ENCODE data around the gene AURKAIP1. TPM values are rescaled to one million over a fixed set of nuclear protein-coding genes. Genes with fewer than 3 reads are reported as not detected.

AURKAIP1 gene
- total and polyA plus RNA-seq, 2 donors (not counting 1 experiment from before 2014, with no cell fraction given): 42.2 to 85.2 TPM

- no peak overlapping the region for H3K9ac ChIP-seq (ENCODE audit: insufficient read depth, low read length)
- H4K20me1 ChIP-seq (ENCODE audit: control insufficient read depth, extremely low read depth, insufficient read depth, low read length): no peaks in the 10 kb centered on the region
- no peak overlapping the region for H3K27ac ChIP-seq (ENCODE audit: insufficient read depth, low read length)
- peaks cover 44% of the 10 kb centered on the region for H3K36me3 ChIP-seq (ENCODE audit: control insufficient read depth, insufficient read depth, low read length)
- peaks cover 14% of the 10 kb centered on the region for H3K79me2 ChIP-seq (ENCODE audit: control insufficient read depth, insufficient read depth, low read length)
- no peaks in the 10 kb centered on the region for H3K9me3 ChIP-seq (ENCODE audit: control insufficient read depth, insufficient read depth, low read depth, low read length)
- no peak overlapping the region for H3K4me3 ChIP-seq (replicated peaks in 1 of 4; ENCODE audit: control extremely low read depth in 1 of 4, insufficient read depth in 1 of 4, low read depth in 3 of 4, low read length in 4 of 4)
- TF ChIP-seq EZH2 (IDR thresholded peaks at IDR 0.05; ENCODE audit: low read length, missing control alignments) (no peak), CTCF (conservative IDR thresholded peaks at IDR 0.05 in 1 of 2, IDR thresholded peaks at IDR 0.05 in 1 of 2; ENCODE audit: low read depth in 1 of 2, low read length in 2 of 2) (no peak)
- H3K4me2 ChIP-seq (ENCODE audit: extremely low read depth, insufficient read depth, low read length): no peak overlapping the region
- no peaks in the 10 kb centered on the region for H3K4me1 ChIP-seq (ENCODE audit: control insufficient read depth, extremely low read depth, insufficient read depth, low read length)
- no peak for DNase-seq (ENCODE audit: low read depth in 2 of 2)
- no peak overlapping the region for H2AFZ ChIP-seq (ENCODE audit: low read length)
- no peaks in the 10 kb centered on the region for H3K27me3 ChIP-seq (ENCODE audit: control insufficient read depth, insufficient read depth, low read length)
These were observed 15.7 kb upstream of the AURKAIP1 start for GRCh38 chr1:1390675-1391074.

GRCh38 chr1:1388078-1388472 lies 13.1 kb upstream of the AURKAIP1 start:
- no peak overlapping the region for H3K9ac ChIP-seq (ENCODE audit: insufficient read depth, low read length)
- H3K4me1 ChIP-seq (ENCODE audit: control insufficient read depth, extremely low read depth, insufficient read depth, low read length): no peaks in the 10 kb centered on the region
- H3K27me3 ChIP-seq (ENCODE audit: control insufficient read depth, insufficient read depth, low read length): no peaks in the 10 kb centered on the region
- TF ChIP-seq EZH2 (IDR thresholded peaks at IDR 0.05; ENCODE audit: low read length, missing control alignments) (no peak), CTCF (conservative IDR thresholded peaks at IDR 0.05 in 1 of 2, IDR thresholded peaks at IDR 0.05 in 1 of 2; ENCODE audit: low read depth in 1 of 2, low read length in 2 of 2) (no peak)
- H3K27ac ChIP-seq (ENCODE audit: insufficient read depth, low read length): no peak overlapping the region
- peaks cover 34% of the 10 kb centered on the region for H3K36me3 ChIP-seq (ENCODE audit: control insufficient read depth, insufficient read depth, low read length)
- peaks cover 2% of the 10 kb centered on the region for H3K79me2 ChIP-seq (ENCODE audit: control insufficient read depth, insufficient read depth, low read length)
- no peaks in the 10 kb centered on the region for H3K9me3 ChIP-seq (ENCODE audit: control insufficient read depth, insufficient read depth, low read depth, low read length)
- no peak overlapping the region for H3K4me2 ChIP-seq (ENCODE audit: extremely low read depth, insufficient read depth, low read length)
- H2AFZ ChIP-seq (ENCODE audit: low read length): no peak overlapping the region
- no peaks in the 10 kb centered on the region for H4K20me1 ChIP-seq (ENCODE audit: control insufficient read depth, extremely low read depth, insufficient read depth, low read length)
- no peak for DNase-seq (ENCODE audit: low read depth in 2 of 2)
- H3K4me3 ChIP-seq (replicated peaks in 1 of 4; ENCODE audit: control extremely low read depth in 1 of 4, insufficient read depth in 1 of 4, low read depth in 3 of 4, low read length in 4 of 4): no peak overlapping the region

- TF ChIP-seq EZH2 (IDR thresholded peaks at IDR 0.05; ENCODE audit: low read length, missing control alignments) (no peak), CTCF (conservative IDR thresholded peaks at IDR 0.05 in 1 of 2, IDR thresholded peaks at IDR 0.05 in 1 of 2; ENCODE audit: low read depth in 1 of 2, low read length in 2 of 2) (no peak)
- no peak overlapping the region for H3K9ac ChIP-seq (ENCODE audit: insufficient read depth, low read length)
- no peak overlapping the region for H3K4me3 ChIP-seq (replicated peaks in 1 of 4; ENCODE audit: control extremely low read depth in 1 of 4, insufficient read depth in 1 of 4, low read depth in 3 of 4, low read length in 4 of 4)
- no peak overlapping the region for H2AFZ ChIP-seq (ENCODE audit: low read length)
- H3K27ac ChIP-seq (ENCODE audit: insufficient read depth, low read length): no peak overlapping the region
- no peaks in the 10 kb centered on the region for H3K79me2 ChIP-seq (ENCODE audit: control insufficient read depth, insufficient read depth, low read length)
- no peaks in the 10 kb centered on the region for H3K9me3 ChIP-seq (ENCODE audit: control insufficient read depth, insufficient read depth, low read depth, low read length)
- no peak overlapping the region for H3K4me2 ChIP-seq (ENCODE audit: extremely low read depth, insufficient read depth, low read length)
- H3K4me1 ChIP-seq (ENCODE audit: control insufficient read depth, extremely low read depth, insufficient read depth, low read length): no peaks in the 10 kb centered on the region
- H4K20me1 ChIP-seq (ENCODE audit: control insufficient read depth, extremely low read depth, insufficient read depth, low read length): no peaks in the 10 kb centered on the region
- peaks cover 31% of the 10 kb centered on the region for H3K36me3 ChIP-seq (ENCODE audit: control insufficient read depth, insufficient read depth, low read length)
- H3K27me3 ChIP-seq (ENCODE audit: control insufficient read depth, insufficient read depth, low read length): no peaks in the 10 kb centered on the region
- DNase-seq (ENCODE audit: low read depth in 2 of 2): no peak
These were observed 12.4 kb upstream of the AURKAIP1 start for GRCh38 chr1:1387098-1388077.
